Measurements from ENCODE around the gene ADAM12.

DNA sequence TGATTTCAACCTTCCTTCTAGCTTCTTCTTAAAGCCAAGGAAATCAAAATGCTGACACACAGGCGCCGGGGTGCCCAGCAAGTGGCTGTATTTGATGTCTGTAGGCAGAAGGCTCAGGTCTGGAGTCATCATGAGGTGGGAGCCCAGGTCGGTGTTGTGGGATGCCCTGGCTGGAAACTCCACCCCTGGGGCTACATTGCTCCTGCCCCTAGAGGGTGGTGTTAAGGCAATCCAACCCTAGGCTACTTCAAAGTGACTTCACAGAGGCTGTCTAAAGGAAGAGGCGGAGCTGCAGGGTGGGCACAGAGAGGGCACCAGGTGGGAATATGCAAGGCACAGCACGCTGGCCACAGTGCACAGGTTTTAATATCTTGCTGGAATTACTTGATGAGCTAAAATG is 200.9 kb downstream of the ADAM12 start:
- TF ChIP-seq, protein P1, sequence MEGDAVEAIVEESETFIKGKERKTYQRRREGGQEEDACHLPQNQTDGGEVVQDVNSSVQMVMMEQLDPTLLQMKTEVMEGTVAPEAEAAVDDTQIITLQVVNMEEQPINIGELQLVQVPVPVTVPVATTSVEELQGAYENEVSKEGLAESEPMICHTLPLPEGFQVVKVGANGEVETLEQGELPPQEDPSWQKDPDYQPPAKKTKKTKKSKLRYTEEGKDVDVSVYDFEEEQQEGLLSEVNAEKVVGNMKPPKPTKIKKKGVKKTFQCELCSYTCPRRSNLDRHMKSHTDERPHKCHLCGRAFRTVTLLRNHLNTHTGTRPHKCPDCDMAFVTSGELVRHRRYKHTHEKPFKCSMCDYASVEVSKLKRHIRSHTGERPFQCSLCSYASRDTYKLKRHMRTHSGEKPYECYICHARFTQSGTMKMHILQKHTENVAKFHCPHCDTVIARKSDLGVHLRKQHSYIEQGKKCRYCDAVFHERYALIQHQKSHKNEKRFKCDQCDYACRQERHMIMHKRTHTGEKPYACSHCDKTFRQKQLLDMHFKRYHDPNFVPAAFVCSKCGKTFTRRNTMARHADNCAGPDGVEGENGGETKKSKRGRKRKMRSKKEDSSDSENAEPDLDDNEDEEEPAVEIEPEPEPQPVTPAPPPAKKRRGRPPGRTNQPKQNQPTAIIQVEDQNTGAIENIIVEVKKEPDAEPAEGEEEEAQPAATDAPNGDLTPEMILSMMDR (IDR thresholded peaks at IDR 0.05): no peak
- no peak for TF ChIP-seq POLR2A (IDR thresholded peaks at IDR 0.05)

All from sigmoid colon (tissue), 3 donors.